ENCODE measurements around the gene CFAP90. TPM values are rescaled to one million over a fixed set of nuclear protein-coding genes. Genes with fewer than 3 reads are reported as not detected.

CFAP90 gene
- total RNA-seq, 1 experiment from 2014 or later: 0.29 TPM

- ChIA-PET CTCF (no interaction called here), POLR2A (no interaction called here)
- peaks cover 43% of the 10 kb centered on the region for H3K36me3 Mint-ChIP-seq (ENCODE audit: insufficient read depth, unreplicated experiment)
- H3K9me3 Mint-ChIP-seq (ENCODE audit: unreplicated experiment): no peaks in the 10 kb centered on the region
- Histone ChIP-seq H3K4me3 (ENCODE audit: low read depth, low read length) (no peak overlapping the region), H3K27me3 (replicated peaks; ENCODE audit: control insufficient read depth, insufficient read depth, low read length) (no peaks in the 10 kb centered on the region), H3K36me3 (ENCODE audit: control insufficient read depth, insufficient read depth, low read length) (peaks cover 1% of the 10 kb centered on the region; the same call in 1 of the 2 replicates), H3K4me1 (0 out of 2 replicates have a peak, but pooled peaks cover 7% of the 10 kb centered on the region), H3K9me3 (no peaks in the 10 kb centered on the region)
- H3K27me3 Mint-ChIP-seq (ENCODE audit: insufficient read depth, unreplicated experiment): no peaks in the 10 kb centered on the region
- BruUV-seq (replicated peaks): no TSS peak
- no peak overlapping the region for H3K4me3 Mint-ChIP-seq (ENCODE audit: unreplicated experiment)
- DNase-seq: no peak
- no peaks in the 10 kb centered on the region for H3K4me1 Mint-ChIP-seq (ENCODE audit: low read depth, unreplicated experiment)
- TF ChIP-seq, protein P1, sequence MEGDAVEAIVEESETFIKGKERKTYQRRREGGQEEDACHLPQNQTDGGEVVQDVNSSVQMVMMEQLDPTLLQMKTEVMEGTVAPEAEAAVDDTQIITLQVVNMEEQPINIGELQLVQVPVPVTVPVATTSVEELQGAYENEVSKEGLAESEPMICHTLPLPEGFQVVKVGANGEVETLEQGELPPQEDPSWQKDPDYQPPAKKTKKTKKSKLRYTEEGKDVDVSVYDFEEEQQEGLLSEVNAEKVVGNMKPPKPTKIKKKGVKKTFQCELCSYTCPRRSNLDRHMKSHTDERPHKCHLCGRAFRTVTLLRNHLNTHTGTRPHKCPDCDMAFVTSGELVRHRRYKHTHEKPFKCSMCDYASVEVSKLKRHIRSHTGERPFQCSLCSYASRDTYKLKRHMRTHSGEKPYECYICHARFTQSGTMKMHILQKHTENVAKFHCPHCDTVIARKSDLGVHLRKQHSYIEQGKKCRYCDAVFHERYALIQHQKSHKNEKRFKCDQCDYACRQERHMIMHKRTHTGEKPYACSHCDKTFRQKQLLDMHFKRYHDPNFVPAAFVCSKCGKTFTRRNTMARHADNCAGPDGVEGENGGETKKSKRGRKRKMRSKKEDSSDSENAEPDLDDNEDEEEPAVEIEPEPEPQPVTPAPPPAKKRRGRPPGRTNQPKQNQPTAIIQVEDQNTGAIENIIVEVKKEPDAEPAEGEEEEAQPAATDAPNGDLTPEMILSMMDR (IDR thresholded peaks at IDR 0.05; ENCODE audit: insufficient read depth in 1 of 2, low read depth in 1 of 2, low read length in 1 of 2, severe bottlenecking in 1 of 2, unreplicated experiment in 1 of 2): no peak
- H3K27ac Mint-ChIP-seq (ENCODE audit: unreplicated experiment): no peak overlapping the region
- intact Hi-C loops (cut with micrococcal nuclease; ENCODE audit: unreplicated experiment): no loop called here
Observed at GRCh38 chr5:7867260-7867659, 16.3 kb upstream of the CFAP90 start.

DNA sequence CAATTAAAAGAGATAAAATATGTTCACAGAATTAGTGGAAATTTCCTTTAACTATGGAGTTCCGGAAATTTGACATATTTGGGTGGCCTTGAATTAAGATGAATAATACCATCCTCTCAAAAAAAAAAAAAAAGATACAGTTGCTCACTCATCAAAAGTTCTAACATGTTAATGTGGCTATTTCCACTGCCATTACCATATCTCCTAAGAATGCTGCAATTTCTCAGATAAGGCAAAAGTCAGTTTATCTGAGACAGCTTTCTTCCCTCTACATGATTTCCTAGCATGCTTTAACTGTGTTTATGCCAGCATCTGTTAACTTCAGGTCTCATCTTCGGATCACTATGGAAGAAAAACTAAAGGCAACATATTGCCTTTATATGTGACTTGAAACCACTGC, 15.3 kb upstream of the CFAP90 start:
- peaks cover 38% of the 10 kb centered on the region for H3K36me3 Mint-ChIP-seq (ENCODE audit: insufficient read depth, unreplicated experiment)
- no peak for DNase-seq
- BruUV-seq (replicated peaks): no TSS peak

GRCh38 chr5:7857926-7858632, 7.1 kb upstream of the CFAP90 start:
- no peak overlapping the region for H3K4me3 ChIP-seq (ENCODE audit: low read depth, low read length)
- Mint-ChIP-seq H3K4me1 (ENCODE audit: low read depth, unreplicated experiment) (peaks cover 5% of the 10 kb centered on the region), H3K4me3 (ENCODE audit: unreplicated experiment) (no peak overlapping the region), H3K9me3 (ENCODE audit: unreplicated experiment) (no peaks in the 10 kb centered on the region), H3K36me3 (ENCODE audit: insufficient read depth, unreplicated experiment) (peaks cover 13% of the 10 kb centered on the region), H3K27ac (ENCODE audit: unreplicated experiment) (no peak overlapping the region), H3K27me3 (ENCODE audit: insufficient read depth, unreplicated experiment) (no peaks in the 10 kb centered on the region)
- TF ChIP-seq, protein P1 (IDR thresholded peaks at IDR 0.05; ENCODE audit: insufficient read depth in 1 of 2, low read depth in 1 of 2, low read length in 1 of 2, severe bottlenecking in 1 of 2, unreplicated experiment in 1 of 2): no peak
- H3K4me1 ChIP-seq: no peaks in the 10 kb centered on the region
- no peaks in the 10 kb centered on the region for H3K9me3 ChIP-seq
- no peaks in the 10 kb centered on the region for H3K36me3 ChIP-seq (ENCODE audit: control insufficient read depth, insufficient read depth, low read length)
- DNase-seq: no peak
- POLR2A ChIA-PET: no interaction called here
- CTCF ChIA-PET: no interaction called here
- no peaks in the 10 kb centered on the region for H3K27me3 ChIP-seq (replicated peaks; ENCODE audit: control insufficient read depth, insufficient read depth, low read length)
- intact Hi-C loops (cut with micrococcal nuclease; ENCODE audit: unreplicated experiment): loop anchor here (10.0 kb wide), 1 partner anchor 93 kb away; no protein-coding TSS in a partner anchor
- no TSS peak for BruUV-seq (replicated peaks)

More for the DNA sequence above, 15.3 kb upstream of the CFAP90 start:
- H3K4me1 ChIP-seq: 0 out of 2 replicates have a peak, but pooled peaks cover 7% of the 10 kb centered on the region
- no peak overlapping the region for H3K4me3 Mint-ChIP-seq (ENCODE audit: unreplicated experiment)
- H3K27me3 ChIP-seq (replicated peaks; ENCODE audit: control insufficient read depth, insufficient read depth, low read length): no peaks in the 10 kb centered on the region
- no peaks in the 10 kb centered on the region for H3K4me1 Mint-ChIP-seq (ENCODE audit: low read depth, unreplicated experiment)
- TF ChIP-seq, protein P1 (IDR thresholded peaks at IDR 0.05; ENCODE audit: insufficient read depth in 1 of 2, low read depth in 1 of 2, low read length in 1 of 2, severe bottlenecking in 1 of 2, unreplicated experiment in 1 of 2): no peak
- no peak overlapping the region for H3K4me3 ChIP-seq (ENCODE audit: low read depth, low read length)
- no peak overlapping the region for H3K27ac Mint-ChIP-seq (ENCODE audit: unreplicated experiment)
- no peaks in the 10 kb centered on the region for H3K9me3 ChIP-seq
- intact Hi-C loops (cut with micrococcal nuclease; ENCODE audit: unreplicated experiment): no loop called here
- H3K27me3 Mint-ChIP-seq (ENCODE audit: insufficient read depth, unreplicated experiment): no peaks in the 10 kb centered on the region
- ChIA-PET POLR2A (no interaction called here), CTCF (no interaction called here)
- peaks cover 1% of the 10 kb centered on the region; the same call in 1 of the 2 replicates for H3K36me3 ChIP-seq (ENCODE audit: control insufficient read depth, insufficient read depth, low read length)
- H3K9me3 Mint-ChIP-seq (ENCODE audit: unreplicated experiment): no peaks in the 10 kb centered on the region

Measured in Caco-2 (cell line).